Astrocyte (in vitro differentiated cells and primary cell): ENCODE data around the gene KCNJ3. TPM values are rescaled to one million over a fixed set of nuclear protein-coding genes. Genes with fewer than 3 reads are reported as not detected.

Source experiments
- DNase-seq: peaks from one replicate; pipeline ENCODE4 v3.0.0-alpha.2; 2010; ENCODE audit warnings: low read depth
- FAIRE-seq: peaks from 2 replicates; lab custom pipeline; 2011; peaks lifted over from hg19 to GRCh38; lab: Jason Lieb, UNC
- H2AFZ ChIP-seq: 2 replicates; pipeline ENCODE4 v1.6.0; 2012; ENCODE audit warnings: low read depth, low read length, inconsistent platforms
- H3K27ac ChIP-seq: 2 replicates; pipeline ENCODE4 v1.5.1; 2011; ENCODE audit warnings: low read depth, low read length, inconsistent platforms
- H3K27me3 ChIP-seq: 2 replicates; pipeline ENCODE4 v1.6.0; 2011; ENCODE audit warnings: low read length, inconsistent platforms; ENCODE audit not compliant: insufficient read depth
- H3K36me3 ChIP-seq: 2 replicates; pipeline ENCODE4 v1.5.1; 2011; ENCODE audit warnings: low read length, inconsistent platforms; ENCODE audit not compliant: insufficient read depth
- H3K4me1 ChIP-seq: 2 replicates; pipeline ENCODE4 v1.5.1; 2011; ENCODE audit warnings: low read length, inconsistent platforms; ENCODE audit not compliant: insufficient read depth
- H3K4me2 ChIP-seq: 2 replicates; pipeline ENCODE4 v1.6.0; 2012; ENCODE audit warnings: low read length, inconsistent platforms
- H3K4me3 ChIP-seq: 2 replicates; pipeline ENCODE4 v1.5.1; 2011; ENCODE audit warnings: low read depth, mild to moderate bottlenecking, low read length, inconsistent platforms; ENCODE audit not compliant: insufficient read depth
- H3K79me2 ChIP-seq: 2 replicates; pipeline ENCODE4 v1.6.0; 2012; ENCODE audit warnings: mild to moderate bottlenecking, low read length, inconsistent platforms; ENCODE audit not compliant: insufficient read depth
- H3K9ac ChIP-seq: 2 replicates; pipeline ENCODE4 v1.6.0; 2012; ENCODE audit warnings: mild to moderate bottlenecking, low read length, inconsistent platforms
- H3K9me3 ChIP-seq: 2 replicates; pipeline ENCODE4 v1.5.1; 2012; ENCODE audit warnings: low read depth, mild to moderate bottlenecking, low read length, inconsistent platforms; ENCODE audit not compliant: insufficient read depth
- H4K20me1 ChIP-seq: 2 replicates; pipeline ENCODE4 v1.6.0; 2012; ENCODE audit warnings: low read length, inconsistent platforms; ENCODE audit not compliant: insufficient read depth
- H3K27ac Mint-ChIP-seq: one replicate; pipeline ENCODE4 v1.8.0; 2021; ENCODE audit warnings: mild to moderate bottlenecking, mixed read lengths; ENCODE audit not compliant: unreplicated experiment
- H3K27me3 Mint-ChIP-seq: one replicate; pipeline ENCODE4 v1.8.0; 2021; ENCODE audit warnings: low read depth, mixed read lengths; ENCODE audit not compliant: unreplicated experiment
- H3K36me3 Mint-ChIP-seq: one replicate; pipeline ENCODE4 v1.8.0; 2021; ENCODE audit warnings: low read depth, mixed read lengths; ENCODE audit not compliant: unreplicated experiment
- H3K4me1 Mint-ChIP-seq: one replicate; pipeline ENCODE4 v1.8.0; 2021; ENCODE audit warnings: low read depth, mixed read lengths; ENCODE audit not compliant: unreplicated experiment
- H3K4me3 Mint-ChIP-seq: one replicate; pipeline ENCODE4 v1.8.0; 2021; ENCODE audit warnings: mild to moderate bottlenecking, moderate library complexity, mixed read lengths; ENCODE audit not compliant: unreplicated experiment
- H3K9me3 Mint-ChIP-seq: one replicate; pipeline ENCODE4 v1.8.0; 2021; ENCODE audit warnings: mild to moderate bottlenecking, mixed read lengths; ENCODE audit not compliant: unreplicated experiment
- CTCF ChIP-seq: IDR thresholded peaks from 2 replicates; pipeline ENCODE4 v1.5.1; 2011; ENCODE audit warnings: low read depth, mild to moderate bottlenecking, inconsistent platforms, low read length, moderate library complexity; ENCODE audit not compliant: insufficient read depth
- EZH2 ChIP-seq: IDR thresholded peaks from 2 replicates; pipeline ENCODE4 v1.6.1; 2012; ENCODE audit warnings: mild to moderate bottlenecking, low read length, inconsistent platforms; ENCODE audit not compliant: insufficient read depth
- total RNA-seq: library from RNA; stranded (reverse); gene quantifications from 2 replicates; pipeline ENCODE4 v1.2.1, GENCODE V29; 2021

The KCNJ3 gene
- total RNA-seq, 1 donor from 2014 or later = not detected

GRCh38 chr2:154740361-154740760 is 41.9 kb downstream of the KCNJ3 start:
- no peaks in the 10 kb centered on the region for H3K36me3 ChIP-seq
- TF ChIP-seq EZH2 = no peak
- no peak for TF ChIP-seq CTCF
- H3K4me3 Mint-ChIP-seq = no peak overlapping the region

GRCh38 chr2:154758871-154759270 is 60.4 kb downstream of the KCNJ3 start:
- no peaks in the 10 kb centered on the region for H3K9me3 Mint-ChIP-seq
- DNase-seq (no peak), FAIRE-seq (no peak)
- H3K79me2 ChIP-seq = no peaks in the 10 kb centered on the region
- no peaks in the 10 kb centered on the region for H3K36me3 Mint-ChIP-seq
- no peaks in the 10 kb centered on the region for H3K9me3 ChIP-seq
- no peaks in the 10 kb centered on the region for H4K20me1 ChIP-seq
- H3K4me3 ChIP-seq = no peak overlapping the region
- no peaks in the 10 kb centered on the region for H3K36me3 ChIP-seq
- no peaks in the 10 kb centered on the region for H3K27me3 Mint-ChIP-seq
- no peaks in the 10 kb centered on the region for H3K27me3 ChIP-seq
- H3K4me1 ChIP-seq = no peaks in the 10 kb centered on the region
- TF ChIP-seq CTCF (no peak), EZH2 (no peak)
- no peak overlapping the region for H3K4me2 ChIP-seq
- H3K4me1 Mint-ChIP-seq = no peaks in the 10 kb centered on the region
- no peak overlapping the region for H3K4me3 Mint-ChIP-seq
- H3K27ac Mint-ChIP-seq = no peak overlapping the region
- H3K9ac ChIP-seq = no peak overlapping the region
- H3K27ac ChIP-seq = no peak overlapping the region
- no peak overlapping the region for H2AFZ ChIP-seq

More at GRCh38 chr2:154740361-154740760, 41.9 kb downstream of the KCNJ3 start:
- H3K27me3 ChIP-seq = no peaks in the 10 kb centered on the region
- no peak overlapping the region for H3K9ac ChIP-seq
- H4K20me1 ChIP-seq = no peaks in the 10 kb centered on the region
- H3K36me3 Mint-ChIP-seq = no peaks in the 10 kb centered on the region
- H3K79me2 ChIP-seq = no peaks in the 10 kb centered on the region
- no peak overlapping the region for H3K27ac Mint-ChIP-seq
- DNase-seq (no peak), FAIRE-seq (no peak)
- H3K9me3 Mint-ChIP-seq = no peaks in the 10 kb centered on the region
- H3K4me3 ChIP-seq = no peak overlapping the region
- H3K4me1 Mint-ChIP-seq = no peaks in the 10 kb centered on the region
- H3K4me1 ChIP-seq = no peaks in the 10 kb centered on the region
- H3K9me3 ChIP-seq = no peaks in the 10 kb centered on the region
- no peaks in the 10 kb centered on the region for H3K27me3 Mint-ChIP-seq
- no peak overlapping the region for H2AFZ ChIP-seq
- H3K27ac ChIP-seq = no peak overlapping the region
- H3K4me2 ChIP-seq = no peak overlapping the region

GRCh38 chr2:154762638-154763037 is 64.1 kb downstream of the KCNJ3 start:
- H3K9me3 ChIP-seq = no peaks in the 10 kb centered on the region
- H3K36me3 Mint-ChIP-seq = no peaks in the 10 kb centered on the region
- H2AFZ ChIP-seq = no peak overlapping the region
- no peak overlapping the region for H3K27ac Mint-ChIP-seq
- no peaks in the 10 kb centered on the region for H3K27me3 ChIP-seq
- no peaks in the 10 kb centered on the region for H3K27me3 Mint-ChIP-seq
- no peaks in the 10 kb centered on the region for H3K79me2 ChIP-seq
- TF ChIP-seq EZH2 = no peak
- TF ChIP-seq CTCF = no peak
- H3K27ac ChIP-seq = no peak overlapping the region
- H3K4me3 Mint-ChIP-seq = no peak overlapping the region
- H3K4me3 ChIP-seq = no peak overlapping the region
- FAIRE-seq = no peak
- no peaks in the 10 kb centered on the region for H4K20me1 ChIP-seq
- no peak for DNase-seq
- H3K4me1 ChIP-seq = no peaks in the 10 kb centered on the region
- H3K4me1 Mint-ChIP-seq = no peaks in the 10 kb centered on the region
- no peak overlapping the region for H3K9ac ChIP-seq
- no peaks in the 10 kb centered on the region for H3K9me3 Mint-ChIP-seq
- no peak overlapping the region for H3K4me2 ChIP-seq
- no peaks in the 10 kb centered on the region for H3K36me3 ChIP-seq
